NT2/D1 (cell line): Measurements from ENCODE around the gene FRMPD1.

Source experiments
- SUZ12 ChIP-seq: IDR thresholded peaks from 2 replicates; pipeline ENCODE4 v1.6.1; 2011; ENCODE audit not compliant: insufficient read length, insufficient read depth; ENCODE audit errors: extremely low read depth
- YY1 ChIP-seq: IDR thresholded peaks from 2 replicates; pipeline ENCODE4 v1.6.1; 2011; ENCODE audit not compliant: insufficient read length, insufficient read depth
- ZNF274 ChIP-seq: IDR thresholded peaks from 2 replicates; pipeline ENCODE4 v1.6.1; 2011; ENCODE audit warnings: mild to moderate bottlenecking, low read depth, low read length

GRCh38 chr9:37679649-37680402, 29.1 kb downstream of the FRMPD1 start:
- TF ChIP-seq SUZ12 = no peak
- no peak for TF ChIP-seq YY1
- TF ChIP-seq ZNF274 = no peak
